Measurements from ENCODE around the gene ARL6IP1. TPM values are rescaled to one million over a fixed set of nuclear protein-coding genes. Genes with fewer than 3 reads are reported as not detected.

Gene ARL6IP1
- total and polyA plus RNA-seq, 2 donors (not counting 3 experiments of a cell fraction or from before 2014, with no cell fraction given) = 251 to 338 TPM

- Histone ChIP-seq H3K27ac (ENCODE audit: insufficient read depth, low read depth, low read length) (peak overlapping the region; percentile 72), H3K4me2 (ENCODE audit: insufficient read depth, low read length) (peak overlapping the region; percentile 86), H3K36me3 (ENCODE audit: control insufficient read depth in 2 of 2, extremely low read depth in 1 of 2, insufficient read depth in 2 of 2, low read length in 2 of 2) (peaks cover 24 to 36% of the 10 kb centered on the region in 2 experiments), H3K27me3 (ENCODE audit: control insufficient read depth in 2 of 2, insufficient read depth in 2 of 2, low read length in 2 of 2) (no peaks in the 10 kb centered on the region), H3K9me3 (replicated peaks; ENCODE audit: control insufficient read depth, insufficient read depth, low read length) (no peaks in the 10 kb centered on the region), H3K9me1 (replicated peaks; ENCODE audit: control insufficient read depth, extremely low read depth, insufficient read depth, low read length) (no peaks in the 10 kb centered on the region), H3K9ac (replicated peaks; ENCODE audit: extremely low read depth, insufficient read depth, low read length) (peak overlapping the region; percentile 92), H3K79me2 (ENCODE audit: control insufficient read depth, insufficient read depth, low read length) (peaks cover 65% of the 10 kb centered on the region), H2AFZ (ENCODE audit: low read depth, low read length) (no peak overlapping the region), H3K4me3 (replicated peaks in 1 of 3; ENCODE audit: insufficient read depth in 1 of 3, low read depth in 1 of 3, low read length in 3 of 3) (peak overlapping the region; percentile 78 to 97 (median 86)), H4K20me1 (replicated peaks; ENCODE audit: control insufficient read depth, extremely low read depth, insufficient read depth, low read length) (peaks cover 9% of the 10 kb centered on the region), H3K4me1 (ENCODE audit: control insufficient read depth, extremely low read depth, insufficient read depth, low read length) (peaks cover 43% of the 10 kb centered on the region)
- CTCF ChIA-PET = interaction anchor here (1.0 to 7.2 kb wide), 2 partner anchors 13 to 15 kb away, joined by 3 to 80 read pairs; partner anchors contain the start of gene ARL6IP1
- FAIRE-seq (peak; percentile 77), DNase-seq (ENCODE audit: low read depth, low spot score) (peak; percentile 51)
- no peak for TF ChIP-seq POLR2A (IDR thresholded peaks at IDR 0.05; ENCODE audit: low read depth, low read length)
- no peak for TF ChIP-seq MYC (IDR thresholded peaks at IDR 0.05; ENCODE audit: low read depth, low read length)
- no peak for TF ChIP-seq MAX (IDR thresholded peaks at IDR 0.05; ENCODE audit: insufficient read depth, insufficient read length)
- no peak for TF ChIP-seq CTCF (IDR thresholded peaks at IDR 0.05; ENCODE audit: extremely low read depth in 1 of 2, insufficient read depth in 1 of 2, low read depth in 1 of 2, low read length in 2 of 2)
- TF ChIP-seq JUN (IDR thresholded peaks at IDR 0.05; ENCODE audit: borderline replicate concordance, insufficient read depth, insufficient read length, low read depth) = no peak
- TSS peak; percentile 46 for BruUV-seq (replicated peaks)
- POLR2A ChIA-PET = interaction anchor here (2.6 to 6.3 kb wide), 2 partner anchors 11 to 15 kb away, joined by 10 to 81 read pairs; partner anchors contain the start of gene ARL6IP1
- dilution Hi-C loops (cut with MboI; ENCODE audit: extremely low pct_ligation_motif_present, low sequenced_read_pairs) = loop anchor here (25.0 kb wide), 1 partner anchor 323 kb away; the partner anchor contains the start of gene ITPRIPL2
- intact Hi-C loops (cut with micrococcal nuclease) = no loop called here
These were observed 12.4 kb downstream of the ARL6IP1 start for GRCh38 chr16:18788828-18789514.

Data from endothelial cell of umbilical vein (primary cell).